ENCODE results near the gene ZNF236.
"Not testable (repeated sequence)": the region's sequence is repeated elsewhere in the genome, so short reads cannot be mapped to it uniquely, and the experiment has no call there.

The ZNF236 gene

DNA sequence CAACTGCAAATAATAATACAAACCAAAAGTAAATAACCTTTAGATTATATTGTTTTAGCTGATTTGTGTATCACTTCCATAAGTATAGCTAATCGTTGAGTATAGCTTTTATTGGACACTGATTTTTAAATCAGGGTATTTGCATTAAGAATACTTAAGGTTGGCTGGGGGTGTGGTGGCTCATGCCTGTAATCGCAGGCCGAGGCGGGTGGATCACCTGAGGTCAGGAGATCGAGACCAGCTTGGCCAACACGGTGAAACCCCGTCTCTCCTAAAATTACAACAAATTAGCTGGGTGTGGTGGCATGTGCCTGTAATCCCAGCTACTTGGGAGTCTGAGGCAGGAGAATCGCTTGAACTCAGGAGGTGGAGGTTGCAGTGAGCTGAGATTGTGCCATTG lies 122.0 kb downstream of the ZNF236 start:
- DNase-seq (ENCODE audit: low read depth in 2 of 2) = not testable (repeated sequence)

DNA sequence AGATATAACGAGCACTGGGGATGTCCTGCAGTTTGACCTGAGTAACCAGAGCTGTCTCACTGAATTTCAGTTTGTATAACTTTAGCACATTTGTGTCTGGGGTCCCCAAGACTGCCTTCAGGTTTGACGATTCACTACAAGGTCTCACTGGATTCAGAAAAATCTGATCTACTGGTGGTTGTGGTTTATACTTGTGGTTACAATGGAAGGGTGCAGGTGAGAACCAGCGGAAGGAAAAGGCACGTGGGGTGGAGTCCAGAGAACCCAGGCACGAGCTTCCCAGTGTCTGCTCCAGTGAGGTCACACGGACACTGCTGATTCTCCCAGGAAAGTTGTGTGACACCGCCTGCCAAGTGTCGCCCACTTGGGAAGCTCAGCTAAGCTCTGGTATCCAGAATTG lies 126.0 kb downstream of the ZNF236 start:
- DNase-seq (ENCODE audit: low read depth in 2 of 2) = no peak

DNA sequence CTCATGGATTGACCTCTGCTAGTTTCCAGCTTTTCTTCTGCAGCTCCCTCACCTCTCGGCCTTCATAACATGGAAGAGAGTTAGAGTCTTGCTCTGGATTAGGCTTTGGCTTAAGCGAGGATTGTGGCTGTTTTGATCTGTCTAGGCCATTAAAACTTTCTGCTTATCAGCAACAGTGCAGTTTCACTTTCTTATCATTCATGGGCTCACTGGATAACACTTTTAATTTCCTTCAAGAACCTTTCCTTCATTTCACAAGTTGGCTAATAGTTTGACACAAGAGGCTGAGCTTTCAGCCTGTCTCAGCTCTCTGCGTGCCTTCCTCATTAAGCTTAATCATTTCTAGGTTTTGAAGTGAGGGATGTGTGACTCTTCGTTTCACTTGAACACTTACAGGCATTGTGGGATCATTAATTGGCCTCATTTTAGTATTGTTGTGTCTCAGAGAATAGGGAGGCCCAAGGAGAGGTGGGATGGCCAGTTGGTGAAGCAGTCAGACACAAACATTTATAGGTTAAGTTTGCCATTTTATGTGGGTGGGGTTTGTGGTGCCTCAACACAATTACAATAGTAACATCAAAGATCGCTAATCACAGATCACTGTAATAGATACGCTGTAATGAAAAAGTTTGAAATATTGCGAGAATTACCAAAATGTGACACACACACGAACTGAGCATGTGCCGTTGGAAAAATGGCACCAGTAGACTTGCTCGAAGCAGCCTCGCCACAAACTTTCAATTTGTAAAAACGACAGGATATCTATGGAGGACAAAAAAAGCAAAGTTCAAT lies 129.3 kb downstream of the ZNF236 start:
- no peak for DNase-seq (ENCODE audit: low read depth in 2 of 2)

DNA sequence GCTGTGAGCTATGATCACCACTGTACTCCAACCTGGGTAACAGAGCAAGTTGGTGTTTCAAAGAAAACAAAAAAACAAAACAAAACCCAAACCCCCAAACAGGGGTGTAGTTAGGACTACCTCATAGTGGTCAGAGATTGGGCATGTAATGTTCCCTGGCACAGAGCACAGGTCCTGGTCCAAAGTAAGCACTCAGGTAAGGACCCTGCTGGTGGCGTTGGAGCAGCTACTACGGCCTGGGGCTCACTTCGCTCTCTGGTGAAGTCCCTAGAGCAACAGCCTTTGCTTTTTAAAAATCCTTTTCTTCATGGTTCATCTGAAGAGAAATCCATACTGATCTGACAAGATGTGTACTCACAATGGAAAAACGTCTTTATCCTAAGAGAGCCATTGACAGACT lies 130.4 kb downstream of the ZNF236 start:
- no peak for DNase-seq (ENCODE audit: low read depth in 2 of 2)

DNA sequence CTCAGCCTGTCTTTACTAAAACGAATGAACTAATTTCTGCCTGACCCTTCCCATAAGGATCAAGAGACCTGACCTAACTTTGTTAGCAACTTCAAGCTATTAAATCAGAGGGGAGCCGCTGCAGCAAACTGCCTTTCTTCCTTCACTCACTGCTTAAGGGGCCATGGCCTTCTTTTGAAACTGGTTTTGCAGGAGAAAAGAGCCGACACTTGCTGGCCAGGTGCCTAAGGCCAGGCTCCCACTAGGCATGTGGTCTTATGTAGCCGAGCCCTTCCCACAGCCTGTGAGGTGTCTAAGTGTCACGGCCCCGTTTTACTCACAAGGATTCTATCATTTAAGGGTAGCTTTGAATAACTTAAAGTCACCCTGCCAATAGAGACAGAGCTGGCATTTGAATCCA lies 130.8 kb downstream of the ZNF236 start:
- DNase-seq (ENCODE audit: low read depth in 2 of 2) = no peak

DNA sequence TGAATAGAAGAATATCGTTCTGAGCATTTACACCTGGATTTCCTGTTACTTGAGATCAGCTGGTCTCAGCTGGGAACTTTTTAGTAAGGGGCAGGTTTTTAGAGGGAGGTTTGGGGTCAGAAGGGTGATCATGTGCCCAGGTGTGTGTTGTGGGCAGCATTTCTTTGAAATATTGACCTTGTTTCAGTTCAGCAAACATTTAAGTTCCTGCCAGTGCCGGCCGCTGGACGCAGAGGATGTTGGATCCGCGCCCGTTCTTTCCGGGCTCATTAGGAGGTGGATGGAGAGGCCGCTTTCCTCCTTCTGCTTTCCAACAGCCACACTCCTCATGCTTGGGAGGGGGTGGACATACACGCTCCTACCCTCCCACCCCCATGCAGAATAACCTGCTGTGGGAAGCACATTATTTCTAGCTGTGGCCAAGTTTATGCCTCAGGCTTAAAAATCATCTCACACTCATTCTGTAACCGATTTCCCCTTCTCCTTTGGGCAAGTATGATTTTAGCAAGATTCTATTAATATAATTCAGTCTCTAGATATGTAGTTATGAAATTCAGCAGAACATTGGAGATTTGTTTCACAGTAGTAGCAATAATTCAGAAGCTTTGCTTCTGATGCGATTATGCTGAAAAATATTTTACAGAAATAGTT lies 131.4 kb downstream of the ZNF236 start:
- no peak for DNase-seq (ENCODE audit: low read depth in 2 of 2)

DNA sequence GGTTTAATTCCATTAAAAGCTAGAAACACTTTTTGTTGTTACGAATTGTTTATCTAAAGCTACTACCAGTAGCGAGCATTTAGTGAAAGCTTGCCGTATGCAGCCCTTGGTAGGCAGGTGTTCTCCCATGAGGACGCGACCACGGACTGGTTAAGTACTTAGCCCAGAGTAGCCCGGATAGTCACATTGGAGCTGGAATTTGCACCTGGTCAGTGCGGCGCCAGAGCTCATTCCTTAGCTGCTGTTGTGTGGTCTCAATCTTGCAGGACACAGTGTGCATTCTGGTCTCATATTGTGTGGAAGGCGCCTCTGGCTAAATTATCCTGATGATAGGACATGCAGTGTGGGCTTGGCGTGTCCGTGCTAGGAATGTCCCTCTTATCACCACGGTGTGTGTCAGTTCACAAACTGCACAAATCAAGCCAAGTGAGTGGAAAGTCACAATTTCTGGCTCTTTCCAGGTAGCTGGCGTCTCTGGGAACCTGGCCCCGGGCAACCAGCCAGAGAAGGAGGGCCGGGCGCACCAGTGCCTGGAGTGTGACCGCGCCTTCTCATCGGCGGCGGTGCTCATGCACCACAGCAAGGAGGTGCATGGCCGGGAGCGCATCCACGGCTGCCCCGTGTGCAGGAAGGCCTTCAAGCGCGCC lies 133.3 kb downstream of the ZNF236 start:
- DNase-seq (ENCODE audit: low read depth in 2 of 2) = no peak

DNA sequence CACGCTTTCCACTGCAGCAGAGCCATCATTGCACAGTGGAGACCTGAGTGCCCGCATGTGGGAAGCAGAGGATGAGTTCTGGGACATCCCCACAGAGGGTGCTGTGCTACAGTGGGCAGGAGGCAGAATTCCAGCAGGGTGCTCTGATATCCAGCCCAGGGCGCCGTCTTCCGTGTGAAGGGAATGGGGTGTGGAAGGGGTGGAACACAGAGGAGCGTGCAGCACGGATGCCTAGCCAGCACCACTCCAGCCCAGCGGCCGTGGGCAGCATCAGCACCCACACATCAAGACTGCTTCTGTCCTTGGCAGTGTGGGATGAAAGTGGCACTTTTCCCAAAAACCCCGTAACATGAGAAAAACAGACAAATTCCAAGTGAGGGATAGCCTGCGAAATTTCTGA lies 134.3 kb downstream of the ZNF236 start:
- DNase-seq (ENCODE audit: low read depth in 2 of 2) = no peak

DNA sequence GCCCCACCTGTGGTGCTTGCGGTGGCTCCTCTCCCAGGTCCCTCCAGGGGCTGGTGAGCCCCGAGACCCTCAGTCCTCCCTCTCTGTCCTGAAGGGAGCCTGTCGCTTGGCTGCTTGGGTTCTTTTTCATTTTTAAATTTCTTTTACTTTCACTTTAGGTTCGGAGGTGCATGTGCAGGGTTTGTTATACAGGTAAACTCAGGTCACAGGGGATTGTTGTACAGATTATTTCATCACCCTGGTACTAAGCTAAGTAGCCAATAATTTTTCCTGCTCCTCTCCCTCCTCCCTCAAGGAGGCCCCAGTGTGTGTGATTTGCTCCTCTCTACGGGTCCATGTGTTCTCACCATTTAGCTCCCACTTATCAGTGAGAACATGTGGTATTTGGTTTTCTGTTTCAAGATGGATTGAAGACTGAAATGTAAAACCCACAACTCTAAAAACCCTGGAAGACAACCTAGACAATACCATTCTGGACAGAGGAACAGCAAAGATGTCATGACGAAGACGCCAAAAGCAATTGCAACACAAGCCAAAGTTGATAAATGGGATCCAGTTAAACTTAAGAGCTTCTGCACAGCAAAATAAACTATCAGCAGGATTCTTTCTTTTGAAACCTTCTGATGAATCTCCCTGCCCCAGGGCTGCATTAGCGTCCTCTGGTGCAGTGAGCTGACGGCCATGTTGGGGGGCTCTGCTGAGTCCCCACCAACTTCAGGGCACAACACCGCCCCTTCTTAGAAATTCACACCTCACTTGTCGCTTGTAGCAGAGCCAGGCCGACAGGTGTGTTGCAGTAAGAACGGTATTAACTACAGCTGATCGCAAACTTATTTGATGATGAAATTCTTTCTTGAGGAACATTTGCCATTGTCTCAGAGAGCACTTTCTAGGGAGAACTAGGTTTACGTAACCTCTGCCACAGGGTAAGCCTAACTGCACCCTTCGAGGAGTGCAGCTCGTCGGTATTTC lies 135.3 kb downstream of the ZNF236 start:
- no peak for DNase-seq (ENCODE audit: low read depth in 2 of 2)

DNA sequence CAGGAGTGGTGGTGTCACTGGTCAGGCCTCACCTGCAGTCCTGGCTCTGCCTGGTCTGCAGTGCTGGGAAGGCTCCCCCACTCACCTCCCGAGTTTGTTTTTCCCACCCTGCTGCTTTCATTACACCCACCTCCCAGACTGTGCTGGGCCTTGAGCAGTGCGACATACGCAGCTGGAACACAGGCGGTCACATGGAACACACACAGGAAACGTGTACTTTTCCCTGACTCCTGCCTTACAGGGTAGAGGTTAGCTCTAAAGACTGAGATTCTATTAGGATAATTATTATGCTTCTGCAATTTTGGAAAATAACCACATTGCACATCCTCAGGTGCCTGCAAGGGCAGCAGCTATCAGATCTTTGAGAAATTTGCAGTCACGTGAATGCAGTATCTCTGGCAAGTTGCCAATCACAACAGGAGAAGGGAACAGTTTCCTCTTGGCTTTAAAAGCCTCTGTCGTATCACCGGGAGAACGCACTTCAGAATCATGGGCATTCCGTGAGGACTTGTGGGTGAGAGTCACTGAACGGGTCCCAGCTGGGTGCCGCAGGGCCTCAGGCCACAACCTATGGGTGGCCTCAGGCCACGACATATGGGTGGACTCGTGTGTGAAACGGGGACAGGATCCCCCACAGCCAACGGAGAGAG lies 136.5 kb downstream of the ZNF236 start:
- DNase-seq (ENCODE audit: low read depth in 2 of 2) = no peak

DNA sequence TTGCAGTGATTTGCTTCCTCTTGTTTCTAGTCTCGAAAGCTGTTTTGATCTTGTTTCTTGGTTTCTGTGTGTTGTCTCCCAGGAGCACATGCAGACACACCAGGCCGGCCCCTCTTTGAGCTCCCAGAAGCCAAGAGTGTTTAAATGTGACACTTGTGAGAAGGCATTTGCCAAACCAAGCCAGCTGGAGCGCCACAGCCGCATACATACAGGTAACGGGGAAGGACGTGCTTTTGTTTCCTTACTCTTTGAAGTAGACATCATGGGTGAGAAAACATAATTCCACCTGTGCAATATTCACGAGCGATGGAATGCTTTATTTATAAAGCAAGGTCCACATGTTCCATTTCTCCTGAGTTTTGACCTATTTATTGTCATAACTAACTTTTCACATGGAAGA lies 137.2 kb downstream of the ZNF236 start:
- DNase-seq (ENCODE audit: low read depth in 2 of 2) = no peak

DNA sequence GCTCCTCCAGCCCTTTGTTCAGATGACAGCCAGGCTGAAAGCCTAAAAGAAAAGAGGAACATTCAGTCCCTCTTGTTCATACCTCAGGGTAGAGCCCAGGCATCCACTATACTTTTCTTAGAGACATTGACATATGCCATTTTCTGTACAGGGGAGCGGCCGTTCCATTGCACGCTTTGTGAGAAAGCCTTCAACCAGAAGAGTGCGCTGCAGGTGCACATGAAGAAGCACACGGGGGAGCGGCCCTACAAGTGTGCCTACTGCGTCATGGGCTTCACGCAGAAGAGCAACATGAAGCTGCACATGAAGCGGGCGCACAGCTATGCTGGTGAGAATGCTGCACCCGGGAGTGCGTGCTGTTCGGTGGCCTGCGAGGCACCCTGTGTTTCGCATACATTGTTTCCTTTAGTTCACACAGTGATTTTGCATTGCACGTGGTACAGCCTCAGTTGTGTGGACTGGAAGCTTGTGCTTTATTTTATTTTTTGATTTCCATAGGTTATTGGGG lies 138.2 kb downstream of the ZNF236 start:
- DNase-seq (ENCODE audit: low read depth in 2 of 2) = no peak

DNA sequence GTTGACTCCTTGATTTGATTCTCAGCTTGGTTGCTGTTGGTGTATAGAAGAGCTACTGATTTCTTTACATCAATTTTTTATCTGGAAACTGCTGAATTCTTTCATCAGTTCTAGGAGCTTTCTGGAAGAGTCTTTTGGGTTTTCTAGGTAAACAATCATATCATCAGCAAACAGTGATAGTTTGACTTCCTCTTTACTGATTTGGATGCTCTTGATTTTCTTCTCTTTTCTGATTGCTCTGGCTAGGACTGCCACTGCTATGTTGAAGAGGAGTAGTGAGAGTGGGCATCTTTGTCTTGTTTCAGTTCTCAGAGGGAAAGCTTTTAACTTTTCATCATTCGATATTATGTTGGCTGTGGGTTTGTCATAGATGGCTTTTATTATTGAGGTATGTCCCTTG lies 140.5 kb downstream of the ZNF236 start:
- no peak for DNase-seq (ENCODE audit: low read depth in 2 of 2)

DNA sequence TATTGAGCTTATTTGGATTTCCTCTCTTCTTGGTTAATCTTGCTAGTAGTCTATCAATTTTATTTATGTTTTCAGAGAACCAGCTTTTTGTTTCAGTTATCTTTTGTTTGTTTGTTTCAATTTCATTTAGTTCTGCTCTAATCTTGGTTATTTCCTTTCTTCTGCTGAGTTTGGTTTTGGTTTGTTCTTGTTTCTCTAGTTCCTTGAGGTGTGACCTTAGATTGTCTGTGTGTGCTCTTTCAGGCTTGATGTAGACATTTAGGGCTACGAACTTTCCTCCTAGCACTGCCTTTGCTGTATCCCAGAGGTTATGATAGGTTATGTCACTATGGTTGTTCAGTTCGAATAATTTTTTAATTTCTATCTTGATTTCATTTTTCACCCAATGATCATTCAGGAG lies 141.6 kb downstream of the ZNF236 start:
- no peak for DNase-seq (ENCODE audit: low read depth in 2 of 2)

DNA sequence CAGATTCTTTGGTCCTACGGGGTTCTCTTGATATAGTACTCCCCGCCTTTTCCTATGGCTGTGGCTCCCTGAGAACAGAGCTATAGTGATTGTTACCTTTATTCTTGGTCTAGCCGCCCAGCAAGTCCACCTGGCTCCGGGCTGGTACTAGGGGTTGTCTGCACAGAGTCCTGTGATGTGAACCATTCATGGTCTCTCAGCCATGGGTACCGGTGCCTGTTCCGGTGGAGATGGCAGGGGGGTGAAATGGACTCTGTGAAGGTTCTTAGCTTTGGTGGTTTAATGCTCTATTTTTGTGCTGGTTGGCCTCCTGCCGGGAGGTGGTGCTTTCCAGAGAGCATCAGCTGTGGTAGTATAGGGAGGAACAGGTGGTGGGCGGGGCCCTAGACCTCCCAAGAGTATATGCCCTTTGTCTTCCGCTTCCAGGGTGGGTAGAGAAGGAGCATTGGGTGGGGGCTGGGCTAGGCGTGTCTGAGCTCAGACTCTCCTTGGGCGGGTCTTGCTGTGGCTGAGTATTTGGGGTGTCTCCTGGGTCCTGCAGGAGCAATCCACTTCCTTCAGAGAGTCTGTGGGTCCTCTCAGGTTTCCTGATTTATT lies 143.3 kb downstream of the ZNF236 start:
- not testable (repeated sequence) for DNase-seq (ENCODE audit: low read depth in 2 of 2)

DNA sequence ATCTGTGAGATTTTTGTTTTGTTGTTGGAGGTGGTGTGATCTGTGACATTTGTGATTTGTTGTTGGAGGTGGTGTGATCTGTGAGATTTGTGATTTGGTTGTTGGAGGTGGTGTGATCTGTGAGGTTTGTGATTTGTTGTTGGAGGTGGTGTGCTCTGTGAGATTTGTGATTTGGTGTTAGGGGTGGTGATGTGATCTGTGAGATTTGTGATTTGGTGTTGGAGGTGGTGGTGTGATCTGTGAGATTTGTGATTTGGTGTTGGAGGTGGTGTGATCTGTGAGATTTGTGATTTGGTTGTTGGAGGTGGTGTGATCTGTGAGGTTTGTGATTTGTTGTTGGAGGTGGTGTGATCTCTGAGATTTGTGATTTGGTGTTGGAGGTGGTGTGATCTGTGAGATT lies 144.9 kb downstream of the ZNF236 start:
- not testable (repeated sequence) for DNase-seq (ENCODE audit: low read depth in 2 of 2)

DNA sequence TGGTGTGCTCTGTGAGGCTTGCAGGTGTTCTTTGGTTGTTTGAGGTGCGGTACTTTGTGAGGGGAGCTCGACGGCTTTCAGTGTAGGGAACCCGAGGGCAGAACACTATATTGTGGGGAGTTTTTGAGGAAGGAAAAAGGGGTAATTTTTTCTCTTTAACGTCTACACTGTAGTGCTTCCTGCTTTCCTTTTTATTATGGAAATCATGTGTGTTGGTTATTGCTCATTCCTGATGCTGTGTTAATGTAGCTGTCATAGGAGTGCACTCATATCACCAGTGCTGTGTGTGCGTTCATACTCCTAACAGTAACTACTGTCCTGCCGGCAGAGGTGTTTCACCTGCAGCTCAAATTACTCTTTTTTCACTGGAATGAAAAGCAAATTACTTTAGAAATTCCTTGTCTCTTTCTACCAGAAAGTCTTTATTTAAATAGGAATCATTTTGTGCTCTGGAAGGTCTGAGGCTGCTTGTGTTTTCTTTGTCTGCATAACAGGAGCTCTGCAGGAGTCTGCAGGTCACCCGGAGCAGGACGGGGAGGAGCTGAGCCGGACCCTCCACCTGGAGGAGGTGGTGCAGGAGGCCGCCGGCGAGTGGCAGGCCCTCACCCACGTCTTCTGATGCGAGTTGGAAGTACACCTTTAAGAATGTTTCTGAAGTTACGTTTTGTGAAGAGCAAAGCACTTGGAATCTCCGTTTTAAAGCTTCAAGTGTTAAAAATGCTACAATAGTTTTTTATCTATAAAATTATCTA lies 145.5 kb downstream of the ZNF236 start:
- DNase-seq (ENCODE audit: low read depth in 2 of 2) = no peak

DNA sequence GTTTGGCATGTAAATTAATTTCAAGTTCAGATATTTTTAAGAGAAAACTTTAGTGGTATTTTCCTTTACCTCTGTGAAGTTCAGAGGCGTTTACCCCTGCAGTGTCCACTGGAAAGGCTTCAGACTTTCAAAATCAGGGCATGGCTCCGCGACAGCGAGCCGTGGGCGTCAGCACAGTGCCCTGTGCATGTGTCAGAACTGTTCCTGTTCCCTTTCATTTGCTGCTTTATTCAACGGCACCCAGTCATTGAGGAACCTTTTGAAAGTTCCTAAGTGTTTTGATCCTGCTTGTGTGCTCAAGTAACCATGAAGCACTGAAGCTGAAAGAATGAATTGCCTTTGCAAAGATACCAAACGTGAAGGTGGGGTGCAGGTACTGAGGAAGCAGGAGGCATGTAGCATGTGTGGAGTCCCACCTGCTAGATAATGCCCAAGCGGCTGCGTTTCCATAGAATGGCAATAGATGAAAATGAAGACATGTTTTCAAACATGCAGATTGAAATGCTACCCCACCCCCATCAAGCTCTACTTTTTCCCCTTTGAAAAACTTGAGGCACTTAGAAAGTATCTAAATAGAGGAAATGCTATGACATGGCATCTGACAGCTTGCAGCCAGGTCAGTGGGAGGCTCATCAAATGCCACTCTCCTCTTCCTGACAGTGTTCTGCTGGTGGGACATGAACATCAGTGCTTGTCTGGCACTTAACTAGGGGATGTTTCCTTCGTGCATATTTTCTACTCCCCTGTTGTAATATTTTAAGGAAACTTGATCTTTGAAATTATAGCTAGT lies 148.6 kb downstream of the ZNF236 start:
- no peak for DNase-seq (ENCODE audit: low read depth in 2 of 2)

DNA sequence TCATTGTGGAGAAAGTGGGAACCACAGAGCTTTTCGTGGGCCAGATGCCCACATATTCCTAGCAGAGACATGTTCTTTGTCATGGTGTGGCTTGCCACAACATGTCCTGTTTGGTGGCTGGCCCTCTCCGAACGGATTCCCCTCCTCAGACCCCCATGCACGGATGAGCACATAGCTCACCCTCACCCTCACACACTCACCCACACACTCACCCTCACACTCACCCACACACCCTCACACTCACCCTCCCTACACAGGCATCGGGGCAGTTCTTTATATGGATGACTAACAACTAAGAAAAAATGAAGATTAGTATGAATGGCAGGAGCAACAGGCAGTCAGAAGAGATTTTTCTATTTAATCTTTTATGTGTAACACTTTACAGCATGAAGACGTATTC lies 149.9 kb downstream of the ZNF236 start:
- no peak for DNase-seq (ENCODE audit: low read depth in 2 of 2)
